Islet of Langerhans (tissue), 1 donor: ENCODE measurements around the gene WDR93.

Experiments
- FAIRE-seq: peaks from one replicate; lab custom pipeline; 2011; peaks lifted over from hg19 to GRCh38; lab: Jason Lieb, UNC

Gene WDR93

GRCh38 chr15:89662893-89663626, 27.6 kb upstream of the WDR93 start:
- FAIRE-seq = no peak

DNA sequence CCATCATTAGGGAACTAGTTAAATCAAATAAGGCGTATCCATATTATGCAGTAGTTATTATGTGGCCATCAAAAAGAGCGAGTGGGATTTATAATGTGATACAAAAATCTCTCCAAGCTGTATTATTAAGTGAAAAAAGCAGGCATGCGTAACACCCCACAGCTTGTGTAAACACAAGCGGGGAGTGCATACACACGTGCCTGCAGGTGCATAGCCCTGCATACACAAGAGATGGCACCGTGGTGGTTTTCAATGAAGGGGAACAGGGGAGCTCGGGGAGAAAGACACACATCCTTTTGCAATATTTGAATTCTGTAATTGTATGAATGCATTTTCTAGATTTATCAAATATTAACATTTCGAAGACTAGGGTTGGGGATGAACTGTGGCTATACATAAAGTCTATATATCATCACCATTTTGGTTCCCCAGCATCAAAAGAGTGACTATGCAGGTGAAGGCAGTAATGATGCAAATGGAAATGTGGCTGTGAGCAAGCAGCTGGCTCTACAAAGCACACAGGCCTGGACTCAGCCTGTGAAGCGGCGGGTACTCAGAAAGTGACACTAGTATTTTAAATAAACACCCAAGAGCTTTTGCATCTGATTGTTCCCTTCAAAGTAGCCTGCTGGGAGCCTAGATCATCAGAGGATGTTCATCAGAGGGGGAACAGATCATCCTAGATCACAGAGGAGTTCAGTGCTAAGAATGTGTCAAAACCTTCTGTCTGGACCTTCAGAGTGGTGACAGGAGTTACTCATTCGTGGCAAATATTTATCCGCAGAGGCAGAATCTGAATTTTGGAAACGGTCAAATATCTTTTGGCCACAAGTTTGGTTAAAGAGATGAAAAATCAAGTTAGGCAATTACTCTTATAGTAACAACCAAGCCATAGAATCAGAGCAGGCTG, 25.9 kb upstream of the WDR93 start:
- FAIRE-seq = no peak

DNA sequence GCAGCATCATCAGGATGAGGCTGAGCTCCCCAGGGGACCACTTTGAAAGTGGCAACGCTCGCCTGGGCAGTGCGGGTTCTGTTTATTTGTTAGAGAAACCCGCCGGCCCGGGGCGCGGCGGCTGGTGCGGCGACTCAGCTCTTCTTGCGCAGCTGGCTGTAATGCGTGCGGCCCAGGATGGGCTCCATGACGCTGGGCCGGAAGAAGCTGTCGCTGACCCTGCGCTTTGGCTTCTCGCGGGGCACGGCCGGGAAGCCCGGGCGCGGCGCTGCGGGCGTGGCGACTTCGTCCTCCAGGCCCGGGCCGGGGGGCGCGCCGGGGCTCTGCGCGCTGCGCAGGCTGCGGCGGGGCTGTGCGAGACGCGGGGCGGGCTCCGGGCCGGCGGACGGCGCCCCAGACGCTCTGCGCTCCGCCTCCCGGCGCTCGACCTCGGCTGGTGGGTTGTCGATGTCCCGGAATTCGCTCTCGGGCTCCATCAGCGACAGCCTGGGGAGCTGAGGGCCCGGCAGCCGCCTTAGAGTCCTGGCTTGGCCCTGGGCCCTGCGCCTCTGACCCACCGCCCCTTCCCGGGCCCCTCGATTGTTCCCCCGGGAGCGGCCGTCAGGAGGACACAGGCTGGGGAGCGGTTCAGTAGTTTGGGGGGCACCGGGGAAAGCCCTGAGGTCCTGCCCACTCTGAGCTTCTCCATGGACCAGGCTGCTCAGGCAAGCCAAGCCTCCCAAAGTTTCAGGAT, 25.0 kb upstream of the WDR93 start:
- no peak for FAIRE-seq

DNA sequence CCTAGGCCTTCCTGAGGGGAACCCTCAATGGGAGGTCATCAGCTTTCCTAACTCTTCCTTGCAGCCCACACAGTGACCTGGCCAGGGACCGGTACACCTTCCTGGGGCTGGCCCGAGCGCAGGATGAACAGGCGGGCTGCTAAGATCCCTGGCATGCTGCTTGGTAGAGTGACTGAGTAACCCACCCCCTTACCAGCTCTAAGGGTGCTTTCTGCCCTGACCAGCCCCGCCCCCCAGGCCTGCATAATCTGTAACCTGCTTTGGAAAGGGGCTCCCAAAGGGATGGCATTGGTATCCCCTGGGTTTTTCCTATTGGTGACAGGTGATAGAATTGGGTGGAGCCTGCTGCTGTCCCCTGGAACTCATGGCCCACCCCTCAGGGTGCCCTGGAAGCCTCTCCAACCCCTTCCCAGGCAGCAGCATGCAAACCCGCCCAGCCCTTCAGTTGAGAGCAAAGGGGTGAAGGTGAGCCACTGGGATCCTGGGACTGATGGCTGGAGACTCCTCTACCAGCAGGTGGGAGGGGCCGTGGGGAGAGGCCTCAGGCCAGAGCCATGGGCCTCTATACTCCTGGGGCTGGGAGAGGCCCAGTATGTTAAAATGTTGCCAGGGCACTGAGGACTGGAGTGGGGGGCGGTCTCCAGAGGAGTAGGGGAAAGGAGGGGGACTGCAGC, 24.3 kb upstream of the WDR93 start:
- no peak for FAIRE-seq

GRCh38 chr15:89666858-89667705, 23.5 kb upstream of the WDR93 start:
- FAIRE-seq = no peak

- no peak for FAIRE-seq
Observed at GRCh38 chr15:89667706-89667960, 23.0 kb upstream of the WDR93 start.

DNA sequence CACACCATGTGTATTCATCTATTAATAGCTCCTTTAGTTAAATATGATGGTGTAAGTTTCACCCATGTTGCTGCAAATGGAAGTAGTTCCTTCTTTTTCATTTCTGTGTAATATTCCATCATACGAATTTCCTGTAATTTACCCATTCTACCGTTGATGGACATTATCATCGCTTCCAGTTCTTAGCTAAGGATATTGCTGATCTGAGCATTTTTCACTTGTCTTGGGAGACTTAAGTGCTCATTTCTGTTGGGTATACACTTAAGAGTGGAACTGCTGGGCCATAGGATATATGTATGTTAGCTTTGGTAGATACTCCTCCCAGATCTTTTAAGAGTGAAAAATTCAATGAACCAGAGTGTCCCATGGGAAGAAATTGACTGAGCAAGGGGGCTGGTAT, 22.4 kb upstream of the WDR93 start:
- FAIRE-seq = no peak

GRCh38 chr15:89669309-89669865, 21.2 kb upstream of the WDR93 start:
- FAIRE-seq = no peak

- no peak for FAIRE-seq
Observed at GRCh38 chr15:89669941-89670340, 20.7 kb upstream of the WDR93 start.

DNA sequence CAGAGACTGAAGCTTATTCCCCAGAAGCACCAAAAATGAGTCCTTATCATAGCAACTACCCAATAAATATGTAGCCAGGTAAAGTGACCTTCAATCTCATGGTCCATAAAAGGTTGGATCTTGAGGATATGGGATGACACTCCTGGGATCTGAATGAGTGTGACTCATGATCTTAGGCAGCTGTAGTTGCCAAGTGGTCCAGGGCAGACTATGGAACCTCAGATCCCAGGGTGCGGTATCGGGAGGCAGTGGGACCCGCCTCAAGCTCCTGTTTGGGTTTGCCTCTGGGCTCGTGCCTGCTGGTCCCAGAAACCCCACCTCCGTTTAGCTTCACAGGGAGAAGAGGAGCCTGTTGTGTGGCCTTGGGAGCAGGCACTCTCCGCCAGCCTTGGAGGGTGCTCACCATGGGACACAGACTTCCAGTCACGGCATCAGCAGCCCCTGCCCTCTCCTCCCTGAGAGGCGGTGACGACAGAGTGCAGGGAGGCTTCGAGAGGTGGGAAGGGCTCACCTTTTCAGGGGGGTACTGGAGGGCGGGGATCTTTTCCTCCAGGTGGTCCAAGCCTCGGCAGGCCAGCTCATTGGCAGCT, 19.5 kb upstream of the WDR93 start:
- no peak for FAIRE-seq

GRCh38 chr15:89671687-89672086, 18.9 kb upstream of the WDR93 start:
- no peak for FAIRE-seq

DNA sequence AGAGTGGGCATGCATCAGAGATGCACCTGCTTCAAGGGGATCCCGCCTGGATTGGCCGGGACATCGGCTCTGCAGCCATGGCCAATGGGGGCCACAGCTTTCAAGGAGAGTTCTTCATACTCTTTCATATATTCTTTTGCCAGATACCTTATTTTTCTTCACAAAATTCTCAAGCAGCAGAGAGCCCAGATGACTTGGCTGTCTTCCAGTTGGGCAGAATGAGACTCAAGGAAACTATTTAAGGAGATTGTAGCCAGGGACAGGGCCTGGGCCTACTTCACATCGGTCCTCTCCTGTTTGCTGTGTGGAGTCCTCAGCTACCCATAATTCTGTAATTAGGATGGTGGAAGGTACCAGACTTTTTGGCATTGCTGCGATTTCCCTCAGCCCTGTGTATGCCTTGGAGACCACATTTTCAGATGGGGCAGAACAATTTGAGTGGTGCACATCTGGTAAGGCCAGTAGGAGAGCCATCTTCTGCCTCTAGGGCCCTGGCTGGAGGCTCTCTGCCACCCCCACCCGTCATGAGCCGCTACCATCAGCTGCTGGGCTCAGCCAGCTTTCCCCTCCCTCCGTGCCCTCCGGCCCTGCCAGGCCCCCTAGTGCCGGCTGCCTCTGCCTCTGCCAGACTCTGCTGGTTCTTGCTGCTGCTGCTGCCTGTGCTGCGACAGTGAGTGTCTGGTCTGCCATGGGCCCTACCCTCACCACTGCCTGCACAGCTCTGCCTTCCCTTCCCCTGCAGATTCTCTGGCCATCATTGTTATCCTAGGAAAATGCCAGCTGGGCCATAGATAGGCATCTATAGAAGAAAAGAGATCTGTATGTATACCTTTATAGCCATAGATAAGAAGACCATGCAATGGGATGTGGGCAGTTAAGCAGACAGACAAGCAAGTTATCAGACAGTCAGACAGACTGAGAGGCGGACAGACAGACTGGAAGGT, 18.1 kb upstream of the WDR93 start:
- FAIRE-seq = no peak

GRCh38 chr15:89673165-89673512, 17.5 kb upstream of the WDR93 start:
- FAIRE-seq = no peak

- no peak for FAIRE-seq
Observed at GRCh38 chr15:89674526-89674925, 16.1 kb upstream of the WDR93 start.

DNA sequence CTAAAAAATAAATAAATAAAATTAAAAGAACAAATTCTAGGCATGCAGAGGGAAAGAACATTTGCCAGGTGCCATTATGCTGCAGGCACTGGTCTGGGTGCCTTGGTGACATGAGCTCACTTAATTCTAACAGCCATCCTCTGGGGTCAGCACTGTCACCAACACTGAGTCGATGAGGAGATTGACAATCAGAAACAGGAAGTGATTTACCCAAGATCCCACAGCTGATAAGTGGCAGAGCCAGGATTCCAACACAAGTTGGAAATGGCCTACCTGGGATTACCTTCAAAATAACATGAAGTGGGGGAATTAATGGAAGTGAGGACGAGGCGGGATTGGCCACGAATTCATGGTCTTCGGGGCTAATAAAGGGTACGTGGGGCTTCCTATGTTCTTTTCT, 15.0 kb upstream of the WDR93 start:
- FAIRE-seq = no peak

DNA sequence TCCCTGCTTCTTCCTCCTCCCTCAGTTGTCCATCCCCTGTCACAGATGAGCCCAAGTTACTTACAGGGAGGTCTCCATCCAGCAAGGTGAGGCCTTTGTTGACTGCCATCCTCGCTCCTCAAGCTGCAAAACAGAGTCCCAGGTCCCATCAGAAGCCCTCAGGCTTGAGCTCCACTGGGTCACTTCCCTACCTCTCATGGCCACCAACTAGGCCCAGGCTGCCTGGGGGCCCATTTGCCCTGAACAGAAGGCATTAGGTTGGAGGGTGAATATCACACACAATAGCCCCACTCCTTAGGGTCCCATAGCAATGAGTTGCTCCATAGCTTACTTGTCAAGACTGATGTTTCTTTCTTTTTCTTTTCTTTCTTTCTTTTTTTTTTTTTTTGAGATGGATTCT, 13.2 kb upstream of the WDR93 start:
- FAIRE-seq = no peak

GRCh38 chr15:89679212-89679611, 11.4 kb upstream of the WDR93 start, which contains the start of gene PLIN1:
PLIN1 (minus strand) TSS chr15:89679367; CDS start chr15:89677489, 1,878 bp downstream.
- no peak for FAIRE-seq

DNA sequence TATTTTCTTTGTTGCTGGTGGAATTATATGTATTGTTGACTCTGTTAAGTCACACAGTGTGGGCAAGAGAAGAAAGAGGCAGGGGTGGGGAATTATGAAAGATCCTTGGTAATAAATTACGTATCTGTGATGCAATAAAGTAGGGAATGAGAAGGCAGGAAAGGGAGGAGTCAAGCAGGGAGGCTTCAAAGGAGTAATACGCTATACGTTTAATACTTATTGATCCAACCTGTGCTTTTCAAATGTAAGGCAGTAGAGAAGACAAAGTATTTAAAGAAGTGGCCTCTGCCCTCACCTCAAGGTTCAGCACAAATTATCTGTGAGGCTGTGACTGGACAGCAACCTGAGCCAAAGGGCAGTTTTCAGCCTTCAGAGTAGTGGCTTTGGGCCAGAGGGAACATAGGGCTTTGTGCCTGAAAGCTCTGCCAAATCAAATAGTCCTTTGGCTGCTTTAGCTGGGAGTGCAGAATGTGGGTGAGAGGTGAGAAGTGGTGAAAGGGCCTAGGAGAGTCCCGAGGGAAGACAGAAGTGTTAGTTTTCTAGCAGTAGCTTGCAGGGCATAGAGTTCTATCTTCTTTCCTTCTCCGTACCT, 10.2 kb upstream of the WDR93 start:
- no peak for FAIRE-seq

DNA sequence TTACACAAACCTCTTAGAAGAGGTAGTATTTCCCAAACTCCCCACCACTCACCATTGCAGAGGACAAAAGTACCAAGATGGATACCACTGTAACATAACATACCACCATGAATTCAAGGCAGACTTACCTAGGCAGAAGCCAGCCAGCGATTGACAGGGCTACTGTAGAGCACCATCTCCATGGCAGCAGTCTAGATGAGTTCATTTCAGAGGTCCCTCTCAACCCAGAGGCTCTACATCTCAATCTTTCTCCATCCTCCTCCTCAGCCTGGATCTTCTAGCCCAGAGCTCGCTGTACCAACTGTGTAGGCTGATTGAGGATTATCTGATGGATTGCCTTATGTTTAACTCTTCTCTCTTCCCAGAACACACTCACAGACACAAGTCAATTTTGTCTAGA, 9.5 kb upstream of the WDR93 start:
- FAIRE-seq = no peak
